Sigmoid colon (tissue), 3 donors: ENCODE results near the gene FTO.

Experiments used
- POLR2A ChIP-seq, 2 donors: fragments of 450-650 bp; IDR thresholded peaks; one replicate each; pipeline ENCODE4 v1.6.1; 2016; ENCODE audit warnings: antibody characterized with exemption in 2 of 2, mild to moderate bottlenecking in 2 of 2, moderate library complexity in 2 of 2
- TF ChIP-seq, protein P1 (sequence below), 4 experiments: fragments of 450-650 bp in 3 of 4; fragments of 200-600 bp in 1 of 4; IDR thresholded peaks; one replicate each; pipeline ENCODE4 v1.5.1; 2016 to 2019; ENCODE audit warnings: antibody characterized with exemption in 4 of 4, mild to moderate bottlenecking in 3 of 4, moderate library complexity in 2 of 4

DNA sequence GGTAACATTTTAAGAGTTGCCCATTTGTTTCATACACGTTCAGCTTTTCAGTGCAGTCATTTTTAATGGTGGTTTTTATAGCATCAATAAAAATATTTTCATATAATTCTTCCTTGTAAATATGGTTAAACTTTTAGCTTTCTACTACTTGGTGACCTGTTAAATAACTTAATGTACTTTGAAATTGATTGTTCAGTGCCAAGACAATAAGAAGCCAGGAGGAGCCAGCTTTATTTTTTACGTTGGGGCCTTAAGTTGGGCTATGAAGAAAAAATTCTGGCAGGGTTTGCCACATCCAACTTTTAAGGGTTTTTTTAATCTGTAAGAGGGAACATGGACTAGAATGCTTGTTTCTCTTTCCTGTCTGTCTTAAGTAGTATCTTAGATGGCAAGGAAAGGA is 284.2 kb downstream of the FTO start:
- no peak for TF ChIP-seq POLR2A (IDR thresholded peaks at IDR 0.05)
- TF ChIP-seq, protein P1, sequence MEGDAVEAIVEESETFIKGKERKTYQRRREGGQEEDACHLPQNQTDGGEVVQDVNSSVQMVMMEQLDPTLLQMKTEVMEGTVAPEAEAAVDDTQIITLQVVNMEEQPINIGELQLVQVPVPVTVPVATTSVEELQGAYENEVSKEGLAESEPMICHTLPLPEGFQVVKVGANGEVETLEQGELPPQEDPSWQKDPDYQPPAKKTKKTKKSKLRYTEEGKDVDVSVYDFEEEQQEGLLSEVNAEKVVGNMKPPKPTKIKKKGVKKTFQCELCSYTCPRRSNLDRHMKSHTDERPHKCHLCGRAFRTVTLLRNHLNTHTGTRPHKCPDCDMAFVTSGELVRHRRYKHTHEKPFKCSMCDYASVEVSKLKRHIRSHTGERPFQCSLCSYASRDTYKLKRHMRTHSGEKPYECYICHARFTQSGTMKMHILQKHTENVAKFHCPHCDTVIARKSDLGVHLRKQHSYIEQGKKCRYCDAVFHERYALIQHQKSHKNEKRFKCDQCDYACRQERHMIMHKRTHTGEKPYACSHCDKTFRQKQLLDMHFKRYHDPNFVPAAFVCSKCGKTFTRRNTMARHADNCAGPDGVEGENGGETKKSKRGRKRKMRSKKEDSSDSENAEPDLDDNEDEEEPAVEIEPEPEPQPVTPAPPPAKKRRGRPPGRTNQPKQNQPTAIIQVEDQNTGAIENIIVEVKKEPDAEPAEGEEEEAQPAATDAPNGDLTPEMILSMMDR (IDR thresholded peaks at IDR 0.05) = no peak
